GM19324 (cell line): Measurements from ENCODE around the gene PTGER4.
"Not testable (repeated sequence)": the region's sequence is repeated elsewhere in the genome, so short reads cannot be mapped to it uniquely, and the experiment has no call there.

Experiments used
- ATAC-seq: cut with Tn5 transposase; IDR thresholded peaks from one replicate; pipeline ENCODE4 v1.9.1; 2021; ENCODE audit warnings: mild to moderate bottlenecking, moderate library complexity; ENCODE audit not compliant: unreplicated experiment, low FRiP score

The PTGER4 gene

DNA sequence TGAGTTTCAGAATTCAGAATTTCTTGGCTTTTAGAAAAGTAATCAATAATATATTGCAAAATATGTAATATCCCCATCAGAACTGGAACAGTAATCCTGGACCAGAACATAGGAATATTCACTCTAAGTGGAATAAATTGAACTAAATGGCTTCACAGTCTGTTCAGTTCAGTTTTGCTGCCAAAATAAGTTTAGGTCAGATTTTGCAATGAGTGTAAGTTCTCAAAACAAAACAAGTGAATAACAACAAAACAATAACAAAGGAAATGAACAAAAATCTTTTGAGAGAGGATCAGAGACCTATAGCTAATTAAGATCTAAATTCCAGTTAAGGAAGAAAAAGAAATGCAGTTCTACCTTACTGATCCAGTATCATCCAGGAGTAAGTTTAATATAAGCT lies 9.3 kb downstream of the PTGER4 start:
- no peak for ATAC-seq

DNA sequence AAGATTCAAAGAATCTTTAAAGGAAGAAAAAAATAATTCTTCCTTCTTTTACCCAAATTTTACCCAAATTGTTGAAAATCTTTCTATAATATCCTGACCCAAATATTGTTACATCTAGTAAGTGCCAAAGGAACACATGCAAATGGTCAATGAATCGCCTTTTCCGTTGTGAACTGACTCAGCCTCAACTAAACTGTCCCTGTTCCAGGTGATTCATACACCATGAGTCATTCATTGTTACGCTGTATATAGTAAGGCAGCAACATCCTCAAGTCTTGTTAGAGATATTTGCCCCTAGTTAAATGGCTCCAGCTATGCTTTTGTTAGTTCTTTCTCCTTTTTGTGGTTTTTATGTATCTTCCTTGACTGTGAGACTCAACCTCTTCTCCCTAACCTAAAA lies 9.7 kb downstream of the PTGER4 start:
- no peak for ATAC-seq

DNA sequence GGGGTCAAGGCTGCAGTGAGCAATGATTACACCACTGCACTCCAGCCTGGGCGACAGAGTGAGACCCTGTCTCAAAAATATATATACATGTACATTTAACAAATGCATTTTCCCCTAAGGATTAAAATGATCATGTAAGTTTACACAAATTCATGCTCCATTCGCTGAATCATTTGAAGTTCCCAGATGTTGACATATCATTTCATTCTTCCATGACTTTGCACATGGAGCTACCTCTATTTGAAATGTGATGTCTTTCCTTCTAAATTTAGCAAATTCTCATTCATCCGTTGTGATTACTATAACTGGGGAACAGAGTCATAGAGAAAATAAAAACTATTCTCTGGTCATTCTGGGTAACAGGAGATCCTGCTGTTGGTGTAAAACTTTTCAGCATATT lies 10.6 kb downstream of the PTGER4 start:
- ATAC-seq, result no peak

DNA sequence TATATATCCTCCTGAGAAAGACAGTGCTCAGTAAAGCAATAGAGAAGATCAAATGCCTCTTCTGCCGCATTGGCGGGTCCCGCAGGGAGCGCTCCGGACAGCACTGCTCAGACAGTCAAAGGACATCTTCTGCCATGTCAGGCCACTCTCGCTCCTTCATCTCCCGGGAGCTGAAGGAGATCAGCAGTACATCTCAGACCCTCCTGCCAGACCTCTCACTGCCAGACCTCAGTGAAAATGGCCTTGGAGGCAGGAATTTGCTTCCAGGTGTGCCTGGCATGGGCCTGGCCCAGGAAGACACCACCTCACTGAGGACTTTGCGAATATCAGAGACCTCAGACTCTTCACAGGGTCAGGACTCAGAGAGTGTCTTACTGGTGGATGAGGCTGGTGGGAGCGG lies 12.2 kb downstream of the PTGER4 start:
- ATAC-seq, result no peak

DNA sequence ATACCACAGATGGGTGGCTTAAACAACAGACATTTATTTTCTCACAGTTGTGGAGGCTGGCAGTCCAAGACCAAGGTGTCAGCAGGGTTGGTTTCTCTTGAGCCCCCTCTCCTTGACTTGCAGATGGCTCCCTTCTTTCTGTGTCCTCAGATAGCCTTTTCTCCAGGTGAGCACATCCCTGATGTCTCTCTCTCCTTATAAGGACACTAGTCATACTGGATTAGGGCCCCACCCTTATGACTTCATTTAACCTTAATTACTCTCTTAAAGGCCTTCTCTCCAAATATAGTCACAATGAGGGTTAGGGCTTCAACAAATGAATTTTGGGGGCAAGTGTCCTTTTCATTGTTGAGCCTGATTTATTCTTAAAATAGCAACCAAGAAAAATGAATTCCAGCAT lies 14.7 kb downstream of the PTGER4 start:
- ATAC-seq, result no peak

DNA sequence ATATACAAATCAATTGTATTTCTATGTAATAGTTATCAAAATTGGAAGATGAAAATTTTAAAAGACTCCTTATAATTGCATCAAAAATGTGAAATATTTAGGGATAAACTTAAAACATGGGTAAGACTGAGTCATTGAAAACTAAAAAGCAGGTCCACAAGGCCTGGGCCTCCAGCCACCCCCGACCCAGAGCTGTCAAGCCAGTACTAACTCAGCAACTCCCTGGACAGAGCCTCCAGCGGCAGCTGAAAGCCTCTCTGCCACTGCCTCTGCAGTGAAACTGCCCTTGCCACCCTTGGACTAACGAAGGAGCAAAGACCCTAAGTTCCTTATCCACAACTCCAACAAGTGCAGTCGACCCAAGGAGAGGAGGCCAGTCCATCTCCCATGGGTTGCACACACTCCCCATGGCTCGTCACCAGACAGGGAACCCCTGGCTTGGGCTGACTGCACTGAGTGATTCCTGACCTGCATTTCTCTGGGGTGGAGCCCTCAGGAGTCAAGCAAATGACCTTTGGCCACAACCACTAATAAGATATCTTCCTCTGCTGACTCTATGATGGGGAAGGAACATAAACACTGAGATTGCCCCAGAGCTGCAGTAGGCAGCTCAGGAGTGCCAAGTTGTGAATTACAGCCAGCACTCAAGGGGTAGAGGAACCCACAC lies 20.5 kb downstream of the PTGER4 start:
- ATAC-seq, result no peak

DNA sequence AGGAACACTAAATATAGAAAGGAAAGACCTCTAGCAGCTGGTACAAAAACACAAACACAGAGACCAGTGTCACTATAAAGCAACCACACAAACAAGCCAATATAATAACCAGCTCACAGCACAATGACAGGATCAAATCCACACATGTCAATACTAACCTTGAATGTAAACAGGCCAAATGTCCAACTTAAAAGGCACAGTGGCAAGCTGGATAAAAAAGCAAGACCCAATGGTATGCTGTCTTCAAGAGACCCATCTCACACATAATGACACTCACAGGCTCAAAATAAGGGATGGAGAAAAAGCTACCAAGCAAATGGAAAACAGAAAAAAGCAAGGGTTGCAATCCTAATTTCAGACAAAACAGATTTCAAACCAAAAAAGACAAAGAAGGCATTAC lies 22.3 kb downstream of the PTGER4 start:
- not testable (repeated sequence) for ATAC-seq

DNA sequence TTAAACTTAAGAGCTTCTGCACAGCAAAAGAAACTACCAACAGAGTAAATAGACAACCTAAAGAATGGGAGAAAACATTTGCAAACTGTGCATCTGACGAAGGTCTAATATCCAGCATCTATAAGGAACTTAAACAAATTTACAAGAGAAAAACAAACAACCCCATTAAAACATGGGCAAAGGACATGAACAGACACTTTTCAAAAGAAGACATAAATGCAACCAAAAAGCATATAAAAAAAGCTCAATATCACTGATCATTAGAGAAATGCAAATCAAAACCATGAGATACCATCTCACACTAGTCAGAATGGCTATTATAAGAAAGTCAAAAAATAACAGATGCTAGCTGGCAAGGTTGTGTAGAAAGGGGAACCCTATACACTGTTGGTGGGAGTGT lies 25.8 kb downstream of the PTGER4 start:
- ATAC-seq, result not testable (repeated sequence)

DNA sequence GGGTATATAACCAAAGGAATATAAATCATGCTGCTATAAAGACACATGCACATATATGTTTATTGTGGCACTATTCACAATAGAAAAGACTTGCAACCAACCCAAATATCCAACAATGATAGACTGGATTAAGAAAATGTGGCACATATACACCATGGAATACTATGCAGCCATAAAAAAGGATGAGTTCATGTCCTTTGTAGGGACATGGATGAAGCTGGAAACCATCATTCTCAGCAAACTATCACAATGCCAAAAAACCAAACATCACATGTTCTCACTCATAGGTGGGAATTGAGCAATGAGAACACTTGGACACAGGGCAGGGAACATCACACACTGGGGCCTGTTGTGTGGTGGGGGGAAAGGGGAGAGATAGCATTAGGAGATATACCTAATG lies 30.9 kb downstream of the PTGER4 start:
- ATAC-seq, result not testable (repeated sequence)

DNA sequence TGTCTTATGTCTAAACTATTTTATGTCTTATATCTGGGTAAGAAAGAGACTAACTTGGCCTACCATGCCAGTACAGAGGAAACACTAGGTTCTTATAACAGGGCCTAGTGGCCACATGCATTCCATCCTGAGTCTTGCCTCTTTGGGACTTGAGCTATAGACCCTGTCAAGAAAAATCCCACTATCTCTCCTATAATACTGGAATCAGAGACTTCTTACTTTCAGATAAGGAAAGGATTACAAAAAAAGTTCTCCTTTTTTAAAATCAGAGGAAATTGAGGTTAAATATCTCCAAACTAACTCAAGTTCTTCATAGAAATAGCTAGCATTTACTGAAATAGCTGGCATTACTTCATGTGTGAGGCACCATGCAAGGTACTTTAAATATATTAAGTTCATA lies 34.3 kb downstream of the PTGER4 start:
- ATAC-seq, result no peak

DNA sequence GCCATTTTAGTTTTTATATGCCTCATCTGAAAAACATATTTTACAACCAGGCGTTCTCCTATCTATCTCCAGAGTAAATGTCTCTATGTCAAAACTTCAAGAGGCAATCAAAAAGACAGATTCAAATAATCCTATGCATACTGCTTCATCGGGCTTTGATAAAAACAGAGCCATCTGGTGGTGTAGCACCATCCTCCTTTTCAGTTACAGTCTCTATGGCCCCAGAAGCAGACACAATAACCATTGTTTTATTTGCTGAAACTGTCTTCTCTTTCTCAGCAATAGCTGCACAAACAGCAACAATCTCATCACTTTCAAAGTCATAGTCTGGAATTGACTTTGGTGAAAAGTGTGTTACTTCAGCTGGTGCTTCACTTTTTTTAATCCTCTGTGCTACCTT lies 36.3 kb downstream of the PTGER4 start:
- no peak for ATAC-seq

DNA sequence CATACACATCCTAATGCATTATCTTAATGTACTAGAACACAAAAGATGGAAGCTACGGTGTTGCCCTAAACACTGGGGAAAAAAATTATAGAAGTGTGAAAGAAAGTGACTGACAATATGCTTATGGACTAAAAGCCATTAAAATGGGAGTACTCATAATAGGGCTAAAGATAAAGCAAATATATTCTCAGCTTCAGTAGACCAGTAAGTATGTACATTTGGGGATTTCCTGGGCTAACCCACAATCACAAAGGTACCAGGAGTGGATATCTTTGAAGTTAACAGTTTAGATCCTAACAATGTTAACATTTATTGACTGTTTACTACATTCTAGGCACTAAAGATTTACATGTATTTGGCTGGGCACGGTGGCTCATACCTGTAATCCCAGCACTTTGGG lies 36.9 kb downstream of the PTGER4 start:
- no peak for ATAC-seq

DNA sequence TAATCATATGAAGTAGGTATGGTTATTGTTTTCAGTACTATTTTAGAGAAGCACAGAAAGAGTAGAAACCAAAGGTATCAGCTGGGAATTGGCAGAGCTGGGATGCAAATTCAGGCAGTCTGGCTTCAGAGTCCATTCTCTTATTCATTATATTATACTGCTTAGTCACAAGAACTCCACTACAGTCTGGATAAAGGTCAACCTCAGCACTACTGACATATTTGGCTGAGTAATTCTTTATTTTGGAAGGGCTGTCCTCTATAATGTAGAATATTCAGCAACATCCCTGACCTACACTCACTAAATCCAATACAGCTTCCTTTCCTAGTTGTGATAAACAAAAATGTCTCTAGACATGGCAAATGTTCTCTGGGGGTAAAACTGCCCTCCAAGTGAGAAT lies 37.6 kb downstream of the PTGER4 start:
- ATAC-seq, result no peak

DNA sequence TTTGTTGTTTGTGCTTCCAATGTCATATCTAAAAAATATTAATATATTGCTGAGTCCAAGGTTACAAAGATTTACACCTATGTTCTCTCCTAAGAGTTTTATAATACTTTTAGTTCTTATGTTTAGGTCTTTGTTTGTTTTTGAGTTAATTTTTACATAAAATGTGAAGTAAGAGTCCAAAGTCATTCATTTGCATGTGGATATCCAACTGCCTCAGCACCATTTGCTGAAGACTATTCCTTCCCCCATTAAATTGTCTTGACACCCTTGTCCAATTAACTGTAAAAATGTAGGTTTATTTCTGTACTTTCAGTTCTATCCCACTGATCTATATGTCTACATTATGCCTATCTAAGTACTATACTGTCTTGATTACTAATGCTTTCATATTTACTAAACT lies 40.4 kb downstream of the PTGER4 start:
- ATAC-seq, result no peak

DNA sequence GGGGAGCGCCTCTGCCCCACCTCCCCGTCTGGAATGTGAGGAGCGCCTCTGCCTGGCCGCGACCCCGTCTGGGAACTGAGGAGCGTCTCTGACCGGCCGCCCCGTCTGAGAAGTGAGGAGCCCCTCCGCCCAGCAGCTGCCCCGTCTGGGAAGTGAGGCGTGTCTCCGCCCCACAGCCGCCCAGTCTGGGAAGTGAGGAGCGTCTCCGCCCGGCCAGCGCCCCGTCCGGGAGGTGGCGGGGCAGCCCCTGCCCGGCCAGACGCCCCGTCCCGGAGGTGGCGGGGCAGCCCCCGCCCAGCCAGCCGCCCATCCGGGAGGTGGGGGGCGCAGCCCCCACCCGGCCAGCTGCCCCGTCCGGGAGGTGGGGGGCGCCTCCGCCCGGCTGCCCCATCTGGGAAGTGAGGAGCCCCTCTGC lies 42.8 kb downstream of the PTGER4 start:
- not testable (repeated sequence) for ATAC-seq

DNA sequence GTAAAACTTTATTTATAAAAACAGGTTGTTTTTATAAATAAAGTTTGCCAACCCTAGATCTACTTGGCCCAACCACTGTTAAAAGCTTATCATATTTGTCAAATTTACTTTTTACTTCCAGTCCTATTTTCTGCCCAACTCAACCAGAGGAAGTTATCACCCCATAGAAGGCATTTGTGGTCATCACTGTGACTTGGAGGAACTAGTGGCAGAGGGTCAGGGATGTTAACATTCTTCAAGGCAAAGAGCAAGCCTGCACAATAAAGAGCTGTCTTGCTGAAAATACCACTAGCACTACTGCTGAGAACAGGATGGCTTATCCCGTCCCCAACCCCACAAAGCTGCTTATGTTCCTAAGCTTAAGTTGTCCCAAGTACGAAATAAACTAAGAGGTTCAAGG lies 53.7 kb downstream of the PTGER4 start:
- ATAC-seq, result no peak

DNA sequence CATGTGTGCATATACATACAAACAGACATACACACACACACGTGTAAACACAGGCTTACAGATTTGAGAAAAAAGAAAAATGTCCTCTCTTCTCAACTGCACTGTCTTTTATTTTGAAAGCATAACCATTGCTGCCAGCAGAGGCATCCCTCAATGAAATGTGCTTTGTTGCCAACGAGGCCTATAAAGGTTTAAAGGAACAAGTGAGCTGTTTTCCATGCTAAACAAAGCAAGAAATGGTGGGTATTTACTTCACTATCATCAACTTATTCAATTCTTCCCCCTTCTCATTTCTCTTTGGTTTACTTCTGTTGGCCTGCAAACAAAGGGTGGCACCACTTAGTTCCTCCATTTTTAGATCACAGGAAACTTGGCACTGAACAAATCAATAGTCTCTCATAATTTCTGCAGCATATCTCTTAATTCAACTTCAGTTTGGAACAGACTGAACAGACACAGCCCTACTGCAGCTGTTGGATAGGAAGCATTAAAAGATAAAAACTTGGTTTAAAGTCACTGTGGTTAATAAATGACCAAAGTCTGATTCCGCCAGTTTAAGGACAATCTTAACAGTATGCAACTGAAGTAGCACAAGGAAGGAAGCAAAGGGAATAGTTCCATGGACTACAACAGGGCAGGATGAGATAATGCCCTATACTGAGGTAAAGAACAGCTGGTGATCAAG lies 54.3 kb downstream of the PTGER4 start:
- no peak for ATAC-seq

DNA sequence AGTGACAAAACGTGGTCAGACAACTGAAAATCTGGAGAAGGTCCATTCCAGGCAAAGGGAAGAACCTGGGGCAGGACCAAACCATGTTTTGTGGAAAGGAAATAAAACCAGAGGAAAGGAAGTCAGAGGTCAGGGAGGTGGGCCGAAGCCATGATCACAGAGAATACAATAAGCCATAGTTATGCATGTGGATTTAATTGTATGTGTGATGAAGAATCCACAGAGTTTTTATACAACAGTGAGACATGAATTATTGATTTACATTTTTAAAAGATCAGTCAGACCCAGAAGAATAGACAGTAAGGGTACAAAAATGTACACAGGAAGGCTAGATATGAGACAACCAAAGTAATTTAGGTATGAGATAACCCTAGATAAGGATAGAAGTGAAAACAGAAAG lies 55.3 kb downstream of the PTGER4 start:
- no peak for ATAC-seq

DNA sequence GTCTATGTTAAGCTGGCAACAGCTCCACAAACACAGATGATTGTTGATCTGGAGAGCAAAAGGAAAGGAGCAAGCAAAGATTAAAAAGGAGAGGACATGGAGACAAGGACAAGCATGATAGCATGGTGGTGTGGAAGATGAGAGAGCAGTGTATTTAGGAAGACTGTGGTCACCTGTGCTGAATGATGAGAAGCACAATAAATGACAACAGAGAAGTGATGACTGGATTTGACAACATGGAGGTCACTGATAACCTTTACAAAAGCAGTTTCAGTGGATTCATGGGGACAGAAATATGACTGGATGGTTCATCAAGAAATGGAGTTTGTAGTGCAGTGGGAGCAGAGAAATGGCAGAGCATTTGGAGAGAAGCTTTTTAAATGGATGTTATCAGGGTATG lies 55.9 kb downstream of the PTGER4 start:
- ATAC-seq, result no peak

DNA sequence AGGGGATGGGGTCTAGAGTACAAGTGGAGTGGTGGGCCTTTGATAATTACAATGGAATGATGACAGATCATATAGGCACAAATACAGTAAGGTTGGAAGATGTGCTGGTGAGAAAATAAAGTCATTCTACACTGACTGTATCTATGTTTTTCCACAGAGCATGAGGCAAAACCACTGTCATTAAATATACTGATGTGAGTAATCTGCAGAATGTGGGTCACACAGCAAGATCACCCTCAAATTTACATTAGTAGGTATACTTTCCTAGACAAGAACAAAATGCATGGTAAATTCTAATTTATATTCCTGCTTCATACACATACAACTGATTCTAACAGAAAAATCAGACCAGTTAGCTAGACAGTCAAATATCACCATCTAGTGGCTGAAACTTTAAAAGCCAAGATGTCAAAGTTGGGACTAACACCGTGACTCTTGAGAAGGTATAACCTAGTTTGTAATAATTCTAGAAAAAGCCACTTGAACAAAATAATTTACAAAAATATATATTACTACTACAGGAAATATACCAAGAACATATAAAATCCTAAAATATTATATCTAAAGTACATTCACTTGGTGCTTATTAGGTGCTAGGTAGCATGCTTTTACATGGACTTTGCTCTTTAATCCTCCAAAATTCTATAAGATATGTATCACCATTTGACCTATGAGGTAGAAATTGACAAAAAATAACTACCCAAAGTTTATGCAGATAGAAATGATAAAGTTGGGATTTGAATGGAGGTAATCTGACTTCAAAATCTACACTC lies 56.6 kb downstream of the PTGER4 start:
- ATAC-seq, result no peak

DNA sequence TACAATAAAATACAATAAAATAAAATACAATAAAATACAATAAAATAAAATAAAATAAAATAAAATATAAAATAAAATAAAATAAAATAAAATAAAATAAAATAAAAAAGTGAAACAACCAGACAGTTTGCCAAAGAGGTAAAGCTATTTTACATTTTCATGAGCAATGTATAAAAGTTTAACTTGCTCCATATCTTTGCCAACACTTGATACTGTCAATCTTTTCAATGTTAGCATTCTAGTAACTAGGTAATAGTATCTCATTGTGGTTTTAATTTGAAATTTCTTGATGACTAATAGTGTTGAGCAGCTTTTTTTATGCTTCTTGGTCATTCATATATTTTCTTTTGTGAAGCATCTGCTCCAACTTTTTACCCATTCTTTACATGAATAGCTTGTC lies 58.8 kb downstream of the PTGER4 start:
- no peak for ATAC-seq
